Adrenal gland (tissue), 12 donors: ENCODE data around the gene AHNAK. TPM values are rescaled to one million over a fixed set of nuclear protein-coding genes. Genes with fewer than 3 reads are reported as not detected.
"Not testable (repeated sequence)": the region's sequence is repeated elsewhere in the genome, so short reads cannot be mapped to it uniquely, and the experiment has no call there.

Source experiments
- DNase-seq, 7 donors: peaks; one replicate each; pipeline ENCODE4 v3.0.0-alpha.2; 2019 to 2020
- H3K27ac ChIP-seq, 5 donors: fragments of 200-600 bp; sonication (generic) in 4 of 5; 1 replicate in 3 of 5; 2 replicates in 2 of 5; pipeline versions ENCODE4 v1.5.1 to v1.8.0; 2016 to 2020; ENCODE audit warnings: mild to moderate bottlenecking in 1 of 5
- H3K27me3 ChIP-seq: fragments of 200-600 bp; 2 replicates; pipeline ENCODE4 v1.8.0; 2021
- H3K36me3 ChIP-seq, 2 donors: fragments of 200-600 bp; replicated peaks in 1 of 2; 1 replicate in 1 of 2; 2 replicates in 1 of 2; pipeline versions ENCODE4 v1.5.1 to v1.8.0; 2018 to 2022
- H3K4me1 ChIP-seq, 2 donors: fragments of 200-600 bp; replicated peaks in 1 of 2; 1 replicate in 1 of 2; 2 replicates in 1 of 2; pipeline versions ENCODE4 v1.5.1 to v1.8.0; 2018 to 2021
- H3K4me3 ChIP-seq, 4 donors: fragments of 200-600 bp; sonication (generic) in 3 of 4; one replicate each; pipeline ENCODE4 v1.5.1; 2016 to 2018
- H3K9me3 ChIP-seq, 3 donors: fragments of 200-600 bp; sonication (generic) in 1 of 3; replicated peaks in 1 of 3; 1 replicate in 2 of 3; 2 replicates in 1 of 3; pipeline versions ENCODE4 v1.5.1 to v1.8.0; 2016 to 2021
- CTCF ChIP-seq, 6 experiments: fragments of 450-650 bp in 4 of 6; fragments of 200-600 bp in 2 of 6; sonication (generic) in 1 of 6; IDR thresholded peaks; 1 replicate in 5 of 6; 2 replicates in 1 of 6; pipeline versions ENCODE4 v1.5.1 to v1.8.0; 2016 to 2021; ENCODE audit warnings: antibody characterized with exemption in 6 of 6, mild to moderate bottlenecking in 2 of 6, moderate library complexity in 1 of 6
- POLR2A ChIP-seq, 2 donors: fragments of 450-650 bp; IDR thresholded peaks; one replicate each; pipeline ENCODE4 v1.6.1; 2017; ENCODE audit warnings: antibody characterized with exemption in 2 of 2, mild to moderate bottlenecking in 2 of 2, moderate library complexity in 1 of 2
- WGBS, 4 donors: extraction: QIAGEN DNeasy Blood & Tissue Kit in 2 of 4; methylation state at CpG; one replicate each; pipeline versions ENCODE4 v1.1.5 to v1.1.7; 2013 to 2017; 5-methylcytosine and 5-hydroxymethylcytosine counted together
- intact Hi-C, 2 donors: fragments of 100-400 bp; cut with DNase I; formaldehyde crosslinking; loops; one replicate each; pipeline versions ENCODE4 v1.14.1 to v1.15.0; 2022 to 2023
- polyA plus RNA-seq, 3 donors: library from polyadenylated mRNA; stranded (reverse); fragments of 200-250 nt in 2 of 3; fragments of 350-450 nt in 1 of 3; fragmentation: Illumina TruSeq in 1 of 3; extraction: RNeasy Lipid Tissue Mini Kit (QIAGEN cat#74804) in 1 of 3; gene quantifications; one replicate each; pipeline ENCODE4 v1.2.3, GENCODE V29; 2013 to 2014
- total RNA-seq, 9 donors: library from RNA; depleted of rRNA in 4 of 9; stranded (reverse); fragments of >200 nt in 4 of 9; fragments of 120-200 nt in 1 of 9; fragmentation: NEBNext Ultra II Directional in 1 of 9; extraction: Animal tissue kit (Norgen Biotek cat#: 25700) in 1 of 9; gene quantifications; one replicate each; pipeline versions ENCODE4 v1.1.0 to v1.2.4, GENCODE V29; 2013 to 2023
- donor health status: healthy with polysubstance abuse.
- donor health status: Bipolar disorder and iron deficiency.
- donor health status: DM: yes; HTN: yes; CAD: no.
- donor health status: DM: no; HTN: no; CAD: no.
- donor health status: DM: no; HTN: no; CAD: no.
- donor health status: DM: yes; HTN: yes; CAD: no.

AHNAK gene
- total and polyA plus RNA-seq, 12 donors, result 32.0 to 307 (median 175) TPM

DNA sequence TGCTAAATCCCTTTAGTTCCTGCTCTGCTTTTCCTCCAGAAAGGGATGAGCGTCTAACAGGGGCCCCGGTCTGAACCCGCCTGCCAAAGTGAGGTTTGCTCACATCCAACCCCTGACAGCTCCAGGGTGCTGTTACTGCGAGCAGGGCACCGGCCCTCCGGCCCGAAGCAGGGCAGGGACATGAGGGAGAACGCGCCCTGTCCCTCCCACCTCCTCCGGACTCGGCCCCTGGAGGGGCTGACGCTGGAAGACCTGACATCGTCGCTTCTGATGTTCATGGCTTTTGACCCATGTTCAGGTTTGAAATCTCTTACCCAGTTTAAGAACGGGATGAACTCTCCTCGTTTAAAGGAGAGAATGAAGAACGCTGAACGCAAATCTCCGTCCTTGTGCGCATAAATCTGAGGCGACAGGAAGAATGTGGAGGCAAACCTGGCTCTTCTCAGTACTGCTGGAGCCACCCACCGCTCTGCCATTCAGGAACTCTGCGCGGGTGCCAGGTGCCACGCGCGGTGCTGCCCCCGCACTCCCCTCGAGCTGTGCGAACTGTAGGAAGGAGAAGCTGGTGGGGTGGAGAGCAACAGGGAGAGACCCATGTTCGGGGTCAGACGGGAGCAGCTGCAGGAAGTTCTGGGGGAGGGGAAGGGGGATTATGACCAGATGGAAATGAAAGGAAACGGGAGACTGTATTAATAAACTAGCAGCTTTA, 27.9 kb upstream of the AHNAK start:
- Histone ChIP-seq H3K9me3 (no peaks in the 10 kb centered on the region), H3K4me1 (peaks cover 13 to 45% of the 10 kb centered on the region in 2 donors), H3K36me3 (peaks cover 0 to 58% of the 10 kb centered on the region in 2 donors), H3K27ac (peak overlapping the region; percentile 43 to 98 (median 85)), H3K27me3 (no peaks in the 10 kb centered on the region), H3K4me3 (peak overlapping the region in 3 of 4 donors; percentile 2 to 54 (median 41))
- TF ChIP-seq POLR2A (IDR thresholded peaks at IDR 0.05) (no peak), CTCF (IDR thresholded peaks at IDR 0.05) (no peak)
- intact Hi-C loops, result no loop called here
- 0 to 1% (median 1%) methylated on average over 23 to 33 of the region's 33 CpGs for WGBS, 4 donors
- DNase-seq, result peak in 4 of 7 donors; percentile 38 to 59 (median 55)

DNA sequence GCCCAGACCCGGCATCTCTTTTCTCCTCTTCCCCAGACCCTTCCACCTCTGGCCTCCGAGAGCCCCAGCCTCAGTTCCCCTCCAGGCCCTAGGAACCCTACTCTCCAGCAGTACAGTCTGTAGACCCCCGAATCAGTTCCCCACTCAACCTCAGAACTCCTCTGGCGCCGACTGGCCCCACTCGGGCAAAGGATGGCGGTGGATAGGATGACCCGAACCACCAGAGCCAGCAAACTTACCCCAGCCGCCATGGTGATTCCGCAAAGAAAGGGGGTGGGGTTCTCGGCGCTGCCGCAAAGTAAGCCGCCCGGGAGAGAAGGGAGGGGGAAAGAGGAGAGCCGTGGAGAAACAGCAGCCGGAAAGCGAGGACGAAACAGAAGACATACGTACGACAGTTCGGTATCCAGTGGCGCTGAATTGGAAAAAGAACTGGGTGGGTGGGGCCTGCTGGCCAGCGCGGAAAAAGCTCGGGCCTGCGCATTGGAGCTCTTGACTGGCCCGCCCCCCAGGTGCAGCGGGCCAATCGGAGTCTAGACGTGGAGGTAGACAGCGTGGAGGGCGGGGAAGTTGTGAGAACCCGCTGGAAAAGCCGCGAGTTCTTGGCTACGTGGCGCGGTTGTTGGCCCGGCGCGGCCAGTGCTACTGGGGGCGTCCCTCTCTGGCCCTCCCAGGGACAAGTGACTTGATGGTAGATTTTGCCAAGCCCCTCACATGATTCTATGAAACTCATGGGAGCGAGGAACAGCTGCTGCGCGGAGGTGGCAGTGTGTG, 27.2 kb upstream of the AHNAK start, which contains the start of gene EEF1G:
TSS of gene EEF1G (minus strand) at position 300 of the 771 bp plus-strand sequence. CDS start at position 251, 49 bp downstream.
- Histone ChIP-seq H3K27ac (peak within 1 kb of the TSS; percentile 43 to 98 (median 85)), H3K36me3 (peaks cover 0 to 58% of the 10 kb centered on the region in 2 donors), H3K9me3 (no peaks in the 10 kb centered on the region), H3K27me3 (no peaks in the 10 kb centered on the region), H3K4me1 (peaks cover 13 to 45% of the 10 kb centered on the region in 2 donors), H3K4me3 (peak within 1 kb of the TSS; percentile 64 to 92 (median 83))
- peak; percentile 98 to 100 (median 99) for DNase-seq
- TF ChIP-seq POLR2A (IDR thresholded peaks at IDR 0.05) (peak; percentile 63 to 81), CTCF (IDR thresholded peaks at IDR 0.05) (peak in 1 of 6 experiments; percentile 9)
- 0% methylated on average over 31 to 46 of the region's 46 CpGs for WGBS, 4 donors
- intact Hi-C loops, result no loop called here

DNA sequence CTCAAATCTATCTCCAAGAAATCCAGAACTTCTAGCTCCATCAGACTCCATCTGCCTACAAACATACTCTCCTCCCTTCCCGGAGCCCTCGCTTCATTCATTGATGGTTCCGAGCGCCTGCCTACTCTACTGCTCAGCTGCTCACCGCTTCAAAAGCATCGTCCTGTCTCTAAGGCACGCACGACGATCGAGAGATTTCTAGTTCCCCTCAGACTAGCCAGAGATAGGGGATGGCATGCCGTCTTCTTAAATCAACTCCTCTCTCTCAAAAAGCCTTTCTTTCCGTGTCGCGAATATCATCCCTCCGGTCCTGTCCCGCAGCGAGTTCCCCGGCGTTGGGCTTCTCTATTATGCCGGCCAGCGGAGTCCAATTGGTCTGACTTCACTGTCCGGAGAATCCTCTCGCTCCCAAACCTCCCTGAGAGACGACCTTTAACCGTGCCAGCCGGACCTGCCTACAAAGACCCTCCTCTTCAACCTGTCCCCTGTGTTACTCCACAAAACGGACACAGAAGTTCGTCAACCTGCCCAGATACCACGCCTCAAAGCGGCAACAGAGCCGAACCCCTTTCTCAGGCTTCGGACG, 26.5 kb upstream of the AHNAK start:
- peaks cover 0 to 58% of the 10 kb centered on the region in 2 donors for H3K36me3 ChIP-seq
- no peaks in the 10 kb centered on the region for H3K27me3 ChIP-seq
- TF ChIP-seq CTCF (IDR thresholded peaks at IDR 0.05) (no peak), POLR2A (IDR thresholded peaks at IDR 0.05) (no peak)
- DNase-seq, result peak in 4 of 7 donors; percentile 44 to 57 (median 49)
- H3K9me3 ChIP-seq, result no peaks in the 10 kb centered on the region
- peak overlapping the region; percentile 64 to 92 (median 83) for H3K4me3 ChIP-seq
- WGBS, 4 donors, result 1% methylated on average over 31 to 33 of the region's 33 CpGs
- H3K4me1 ChIP-seq, result peaks cover 13 to 45% of the 10 kb centered on the region in 2 donors
- intact Hi-C loops, result no loop called here
- peak overlapping the region in 4 of 5 donors; percentile 67 to 86 (median 70) for H3K27ac ChIP-seq

DNA sequence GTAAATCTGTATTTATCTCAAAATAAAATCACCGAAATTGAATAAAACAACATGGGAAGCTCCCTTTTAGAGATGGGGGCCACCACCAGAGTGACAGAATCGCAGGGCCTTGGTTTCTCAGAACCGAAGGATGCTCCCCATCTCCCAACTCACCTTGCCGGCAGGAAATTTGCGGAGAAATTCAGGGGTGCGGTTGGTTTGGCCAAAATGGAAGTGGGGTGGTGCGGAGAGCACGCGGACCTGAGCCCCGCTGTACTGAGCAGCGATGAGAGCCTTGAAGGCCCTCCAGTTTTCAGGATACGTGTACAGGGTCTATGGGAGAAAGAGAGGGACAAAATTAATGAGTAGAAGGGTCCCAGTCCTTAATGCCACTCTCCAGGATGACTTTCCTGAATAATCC, 25.8 kb upstream of the AHNAK start:
- intact Hi-C loops, result no loop called here
- 68 to 74% (median 70%) methylated on average over 12 of the region's 12 CpGs for WGBS, 4 donors
- no peak for TF ChIP-seq POLR2A (IDR thresholded peaks at IDR 0.05)
- Histone ChIP-seq H3K36me3 (peaks cover 0 to 61% of the 10 kb centered on the region in 2 donors), H3K27me3 (no peaks in the 10 kb centered on the region), H3K4me3 (peak overlapping the region in 1 of 4 donors; percentile 74), H3K4me1 (peaks cover 13 to 45% of the 10 kb centered on the region in 2 donors), H3K27ac (peak overlapping the region in 2 of 5 donors; percentile 67 to 86), H3K9me3 (no peaks in the 10 kb centered on the region)
- DNase-seq, result no peak

- H3K27me3 ChIP-seq, intact Hi-C loops, H3K9me3 ChIP-seq, H3K4me3 ChIP-seq: not testable (repeated sequence)
- peak in 2 of 7 donors; percentile 53 to 60 for DNase-seq
- Histone ChIP-seq H3K4me1 (peaks cover 13 to 45% of the 10 kb centered on the region in 2 donors), H3K27ac (peak overlapping the region in 1 of 5 donors; percentile 11), H3K36me3 (peaks cover 0 to 65% of the 10 kb centered on the region in 2 donors)
- WGBS, 4 donors, result 46 to 70% (median 57%) methylated on average over 5 of the region's 5 CpGs
Observed at GRCh38 chr11:62571493-62571892, 24.9 kb upstream of the AHNAK start.

DNA sequence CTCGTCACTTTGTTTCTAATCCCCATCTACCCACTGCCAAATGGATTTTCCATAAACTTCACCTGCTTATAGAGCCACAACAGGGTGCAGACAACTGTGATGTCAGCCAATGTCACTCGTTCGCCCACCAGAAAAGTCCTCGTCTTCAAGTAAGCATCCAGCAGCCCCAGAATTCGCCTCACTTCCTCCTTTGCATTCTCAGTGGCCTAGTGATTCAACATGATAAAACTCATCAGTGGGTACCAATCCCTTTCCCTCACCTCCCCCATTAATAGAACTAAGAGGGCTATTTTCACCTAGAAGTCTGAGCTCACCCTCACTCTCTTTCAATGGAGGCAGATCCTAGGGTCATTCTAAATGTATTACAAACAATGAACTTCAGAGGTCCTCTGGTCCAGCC, 24.3 kb upstream of the AHNAK start:
- H3K4me1 ChIP-seq, result peaks cover 13 to 40% of the 10 kb centered on the region in 2 donors
- H3K9me3 ChIP-seq, H3K4me3 ChIP-seq, intact Hi-C loops, H3K27me3 ChIP-seq, DNase-seq: not testable (repeated sequence)
- H3K27ac ChIP-seq, result peak overlapping the region in 1 of 5 donors; percentile 11
- H3K36me3 ChIP-seq, result peaks cover 0 to 66% of the 10 kb centered on the region in 2 donors
- 80 to 95% (median 89%) methylated on average over 5 of the region's 5 CpGs for WGBS, 4 donors
